K562 (cell line): ENCODE data around the gene DDC.

Source experiments
- EP300 ChIP-seq: IDR thresholded peaks from 2 replicates; pipeline ENCODE4 v1.6.1; 2012; ENCODE audit warnings: low read length, improper control_type of control experiment
- EZH2 ChIP-seq: IDR thresholded peaks from 2 replicates; pipeline ENCODE4 v1.6.1; 2012; ENCODE audit warnings: low read depth, mild to moderate bottlenecking, inconsistent platforms, low read length, borderline replicate concordance
- POLR2A ChIP-seq: fragments of 450-650 bp; conservative IDR thresholded peaks from 2 replicates; pipeline ENCODE4 v1.6.1; 2016
- SP2 ChIP-seq: IDR thresholded peaks from 2 replicates; pipeline ENCODE4 v1.6.1; 2011; ENCODE audit warnings: mild to moderate bottlenecking, low read depth, low read length, moderate library complexity; ENCODE audit not compliant: poor library complexity, severe bottlenecking; ENCODE audit errors: extremely low read depth
- ZC3H8 ChIP-seq: fragments of 450-650 bp; IDR thresholded peaks from 2 replicates; pipeline ENCODE4 v1.6.1; 2017
- TF ChIP-seq, protein P1 (sequence below), 3 experiments: IDR thresholded peaks in 2 of 3; conservative IDR thresholded peaks in 1 of 3; 2 replicates each; pipeline ENCODE4 v1.5.1; 2011 to 2012; ENCODE audit warnings: low read length in 3 of 3, mild to moderate bottlenecking in 3 of 3, control low read depth in 2 of 3, improper control_type of control experiment in 1 of 3, inconsistent platforms in 1 of 3, low read depth in 1 of 3, mixed read lengths in 1 of 3, moderate library complexity in 1 of 3; ENCODE audit not compliant: insufficient read depth in 2 of 3
- TF ChIP-seq, protein P2 (sequence below): sonication (generic); formaldehyde crosslinking; IDR thresholded peaks from 2 replicates; pipeline ENCODE4 v1.9.0; 2022; ENCODE audit warnings: mild to moderate bottlenecking, missing genetic modification reagents

DNA sequence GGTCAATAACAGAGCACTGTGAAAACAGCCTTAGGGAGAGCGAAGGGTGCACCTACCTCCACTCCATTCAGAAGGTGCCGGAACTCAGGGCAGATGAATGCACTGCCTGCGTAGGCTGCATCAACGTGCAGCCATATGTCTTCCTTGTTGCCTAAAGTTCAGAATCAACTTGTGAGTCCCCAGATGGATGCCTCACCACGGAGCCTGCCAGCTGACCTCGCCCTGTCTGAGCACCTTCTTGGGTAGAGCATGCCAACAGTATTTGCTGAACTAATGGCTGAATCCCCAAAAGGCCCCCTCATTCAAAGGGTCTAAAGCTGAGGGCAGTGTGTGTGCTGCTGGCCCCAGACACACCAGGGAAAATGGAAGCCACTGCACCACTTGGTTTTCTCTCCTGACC is 66.1 kb downstream of the DDC start:
- TF ChIP-seq POLR2A = no peak
- no peak for TF ChIP-seq SP2
- no peak for TF ChIP-seq EZH2
- TF ChIP-seq, protein P1, sequence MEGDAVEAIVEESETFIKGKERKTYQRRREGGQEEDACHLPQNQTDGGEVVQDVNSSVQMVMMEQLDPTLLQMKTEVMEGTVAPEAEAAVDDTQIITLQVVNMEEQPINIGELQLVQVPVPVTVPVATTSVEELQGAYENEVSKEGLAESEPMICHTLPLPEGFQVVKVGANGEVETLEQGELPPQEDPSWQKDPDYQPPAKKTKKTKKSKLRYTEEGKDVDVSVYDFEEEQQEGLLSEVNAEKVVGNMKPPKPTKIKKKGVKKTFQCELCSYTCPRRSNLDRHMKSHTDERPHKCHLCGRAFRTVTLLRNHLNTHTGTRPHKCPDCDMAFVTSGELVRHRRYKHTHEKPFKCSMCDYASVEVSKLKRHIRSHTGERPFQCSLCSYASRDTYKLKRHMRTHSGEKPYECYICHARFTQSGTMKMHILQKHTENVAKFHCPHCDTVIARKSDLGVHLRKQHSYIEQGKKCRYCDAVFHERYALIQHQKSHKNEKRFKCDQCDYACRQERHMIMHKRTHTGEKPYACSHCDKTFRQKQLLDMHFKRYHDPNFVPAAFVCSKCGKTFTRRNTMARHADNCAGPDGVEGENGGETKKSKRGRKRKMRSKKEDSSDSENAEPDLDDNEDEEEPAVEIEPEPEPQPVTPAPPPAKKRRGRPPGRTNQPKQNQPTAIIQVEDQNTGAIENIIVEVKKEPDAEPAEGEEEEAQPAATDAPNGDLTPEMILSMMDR (IDR thresholded peaks at IDR 0.05 in 2 of 3, conservative IDR thresholded peaks at IDR 0.05 in 1 of 3; ENCODE audit: insufficient read depth in 2 of 3, low read depth in 1 of 3, low read length in 3 of 3) = no peak
- TF ChIP-seq, protein P2, sequence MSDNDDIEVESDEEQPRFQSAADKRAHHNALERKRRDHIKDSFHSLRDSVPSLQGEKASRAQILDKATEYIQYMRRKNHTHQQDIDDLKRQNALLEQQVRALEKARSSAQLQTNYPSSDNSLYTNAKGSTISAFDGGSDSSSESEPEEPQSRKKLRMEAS (CRISPR knock-in tag) = no peak
- TF ChIP-seq EP300 = no peak
- no peak for TF ChIP-seq ZC3H8
